Chondrocyte (in vitro differentiated cells): ENCODE data around the gene GOLGA6L7. TPM values are rescaled to one million over a fixed set of nuclear protein-coding genes. Genes with fewer than 3 reads are reported as not detected.
"Not testable (repeated sequence)": the region's sequence is repeated elsewhere in the genome, so short reads cannot be mapped to it uniquely, and the experiment has no call there.

Source experiments
- DNase-seq: peaks from one replicate; pipeline ENCODE4 v3.0.0; 2021; ENCODE audit warnings: mixed read lengths, low spot score
- H3K27ac Mint-ChIP-seq: one replicate; pipeline ENCODE4 v1.8.0; 2021; ENCODE audit warnings: mild to moderate bottlenecking, moderate library complexity, mixed read lengths; ENCODE audit not compliant: unreplicated experiment
- H3K27me3 Mint-ChIP-seq: 2 replicates; pipeline ENCODE4 v1.8.0; 2021; ENCODE audit warnings: low read depth, mixed read lengths
- H3K36me3 Mint-ChIP-seq: 2 replicates; pipeline ENCODE4 v1.8.0; 2021; ENCODE audit warnings: low read depth, mixed read lengths
- H3K4me1 Mint-ChIP-seq: 2 replicates; pipeline ENCODE4 v1.8.0; 2021; ENCODE audit warnings: low read depth, mild to moderate bottlenecking, mixed read lengths
- H3K4me3 Mint-ChIP-seq: one replicate; pipeline ENCODE4 v1.8.0; 2021; ENCODE audit warnings: mild to moderate bottlenecking, moderate library complexity, mixed read lengths; ENCODE audit not compliant: unreplicated experiment
- H3K9me3 Mint-ChIP-seq: 2 replicates; pipeline ENCODE4 v1.8.0; 2021; ENCODE audit warnings: low read depth, mixed read lengths
- CTCF ChIP-seq: fragments of 200-600 bp; sonication (generic); IDR thresholded peaks from 2 replicates; pipeline ENCODE4 v1.5.0; 2021; ENCODE audit warnings: antibody characterized with exemption, mild to moderate bottlenecking, moderate library complexity
- total RNA-seq: library from RNA; stranded (reverse); gene quantifications from 3 replicates; pipeline ENCODE4 v1.2.1, GENCODE V29; 2021

The GOLGA6L7 gene
- total RNA-seq, 1 donor from 2014 or later = not detected

GRCh38 chr15:28794231-28794630, 54.2 kb downstream of the GOLGA6L7 start:
- H3K4me1 Mint-ChIP-seq, DNase-seq, H3K4me3 Mint-ChIP-seq, H3K27ac Mint-ChIP-seq, H3K9me3 Mint-ChIP-seq, H3K27me3 Mint-ChIP-seq, H3K36me3 Mint-ChIP-seq: not testable (repeated sequence)
- peak; percentile 78 for TF ChIP-seq CTCF

Other genes starting within 250 kb of the GOLGA6L7 start
- 2.5 to 4.8 TPM (median 3.6 TPM) in 3 replicates for gene GOLGA8M, start 136.2 kb downstream of the GOLGA6L7 start, total RNA-seq
- gene APBA2, start 37.3 kb upstream of the GOLGA6L7 start, total RNA-seq = 26.4 to 30.4 TPM (median 28.7 TPM) in 3 replicates